GM12878 (cell line): ENCODE measurements around the gene ZNF462. TPM values are rescaled to one million over a fixed set of nuclear protein-coding genes. Genes with fewer than 3 reads are reported as not detected.

Source experiments
- ATAC-seq: fragments of 200-7000 bp; cut with Tn5 transposase; 3 replicates; pipeline ENCODE4 v1.9.1; 2020; ENCODE audit warnings: mild to moderate bottlenecking, moderate library complexity
- BruUV-seq: library from RNA; stranded (reverse); fragments of 400-500 nt; replicated peaks from 2 replicates; lab custom pipeline; 2021; lab: Mats Ljungman, UMichigan
- CTCF ChIA-PET: fragments of 300-600 bp; sonication (Branson Sonifier 250); formaldehyde crosslinking; extraction: SDS; loops from one replicate; lab custom pipeline; 2021; ENCODE audit warnings: inconsistent platforms; lab: Yijun Ruan, JAX
- POLR2A ChIA-PET: fragments of 350-600 bp; formaldehyde crosslinking; extraction: SDS; loops from one replicate; lab custom pipeline; 2021; ENCODE audit warnings: inconsistent platforms; lab: Charles Lee
- RAD21 ChIA-PET: fragments of 300-600 bp; sonication (Branson Sonifier 250); formaldehyde crosslinking; loops from one replicate; lab custom pipeline; 2023; ENCODE audit warnings: antibody characterized with exemption; ENCODE audit not compliant: unreplicated experiment; lab: Charles Lee
- SMC1A ChIA-PET: fragments of 300-600 bp; sonication (Branson Sonifier 250); formaldehyde crosslinking; loops from one replicate; lab custom pipeline; 2023; ENCODE audit not compliant: unreplicated experiment, uncharacterized antibody; lab: Charles Lee
- DNase-seq: peaks from one replicate; pipeline ENCODE4 v3.0.0-alpha.2; 2011; ENCODE audit warnings: low read depth, low spot score
- FAIRE-seq: peaks from 3 replicates; lab custom pipeline; 2011; peaks lifted over from hg19 to GRCh38; lab: Jason Lieb, UNC
- H2AFZ ChIP-seq: 2 replicates; pipeline ENCODE4 v1.6.0; 2011; ENCODE audit warnings: low read depth, low read length, control low read depth; ENCODE audit not compliant: control insufficient read depth
- H3K27ac ChIP-seq: 2 replicates; pipeline ENCODE4 v1.5.1; 2011; ENCODE audit warnings: control low read depth; ENCODE audit not compliant: control insufficient read depth, insufficient read depth
- H3K27me3 ChIP-seq, 2 experiments: replicated peaks in 1 of 2; 2 replicates each; pipeline versions ENCODE4 v1.6.0 to v1.6.1; 2011; ENCODE audit warnings: low read length in 1 of 2; ENCODE audit not compliant: control insufficient read depth in 2 of 2, insufficient read depth in 2 of 2
- H3K36me3 ChIP-seq, 2 experiments: 2 replicates each; pipeline ENCODE4 v1.5.1; 2011; ENCODE audit warnings: low read length in 1 of 2; ENCODE audit not compliant: control insufficient read depth in 2 of 2, insufficient read depth in 2 of 2
- H3K4me1 ChIP-seq: 2 replicates; pipeline ENCODE4 v1.6.1; 2011; ENCODE audit warnings: mild to moderate bottlenecking, low read length, moderate library complexity, mixed read lengths; ENCODE audit not compliant: control insufficient read depth, insufficient read depth
- H3K4me2 ChIP-seq: 2 replicates; pipeline ENCODE4 v1.6.0; 2011; ENCODE audit warnings: control low read depth; ENCODE audit not compliant: control insufficient read depth, insufficient read depth
- H3K4me3 ChIP-seq: fragments of 200-600 bp; sonication (generic); 2 replicates; pipeline ENCODE4 v1.5.1; 2016
- H3K79me2 ChIP-seq: 2 replicates; pipeline ENCODE4 v1.6.0; 2011; ENCODE audit warnings: low read length; ENCODE audit not compliant: control insufficient read depth, insufficient read depth
- H3K9ac ChIP-seq: 2 replicates; pipeline ENCODE4 v1.8.0; 2011; ENCODE audit warnings: low read length, control low read depth, mixed read lengths; ENCODE audit not compliant: control insufficient read depth, insufficient read depth
- H3K9me3 ChIP-seq: replicated peaks from 3 replicates; pipeline ENCODE4 v1.5.1; 2011; ENCODE audit warnings: mild to moderate bottlenecking, low read length; ENCODE audit not compliant: control insufficient read depth, insufficient read depth
- H4K20me1 ChIP-seq: 2 replicates; pipeline ENCODE4 v1.6.0; 2011; ENCODE audit not compliant: control insufficient read depth, insufficient read depth
- ASH2L ChIP-seq: fragments of 300-600, 200-600 bp; sonication (generic); IDR thresholded peaks from 2 replicates; pipeline ENCODE4 v1.6.1; 2017; ENCODE audit warnings: low read depth, mild to moderate bottlenecking, borderline replicate concordance
- BCL11A ChIP-seq: IDR thresholded peaks from 2 replicates; pipeline ENCODE4 v1.6.1; 2011; ENCODE audit warnings: low read depth, low read length
- CBFB ChIP-seq: IDR thresholded peaks from 2 replicates; pipeline ENCODE4 v1.6.1; 2016; ENCODE audit warnings: antibody characterized with exemption, low read depth
- CTCF ChIP-seq, 3 experiments: IDR thresholded peaks in 2 of 3; conservative IDR thresholded peaks in 1 of 3; 2 replicates each; pipeline ENCODE4 v1.5.1; 2011; ENCODE audit warnings: low read depth in 3 of 3, low read length in 3 of 3, mild to moderate bottlenecking in 3 of 3, control low read depth in 2 of 3, moderate library complexity in 2 of 3, inconsistent platforms in 1 of 3, mixed read lengths in 1 of 3; ENCODE audit not compliant: control insufficient read depth in 2 of 3, insufficient read depth in 1 of 3; ENCODE audit errors: extremely low read depth in 1 of 3
- E4F1 ChIP-seq: fragments of 450-650 bp; IDR thresholded peaks from 2 replicates; pipeline ENCODE4 v1.6.1; 2018; ENCODE audit warnings: borderline replicate concordance, mild to moderate bottlenecking; ENCODE audit not compliant: partially characterized antibody
- ETV6 ChIP-seq, 2 experiments: fragments of 450-650 bp in 1 of 2; IDR thresholded peaks in 1 of 2; conservative IDR thresholded peaks in 1 of 2; 2 replicates each; pipeline ENCODE4 v1.6.1; 2014; ENCODE audit warnings: antibody characterized with exemption in 1 of 2, borderline replicate concordance in 1 of 2, low read depth in 1 of 2, mild to moderate bottlenecking in 1 of 2, moderate library complexity in 1 of 2
- GATAD2B ChIP-seq: fragments of 450-650 bp; conservative IDR thresholded peaks from 2 replicates; pipeline ENCODE4 v1.6.1; 2017; ENCODE audit warnings: low read depth, mild to moderate bottlenecking, moderate library complexity
- IRF5 ChIP-seq: fragments of 450-650 bp; IDR thresholded peaks from 2 replicates; pipeline ENCODE4 v1.6.1; 2017; ENCODE audit warnings: borderline replicate concordance
- MEF2A ChIP-seq: IDR thresholded peaks from 2 replicates; pipeline ENCODE4 v1.6.1; 2011; ENCODE audit warnings: low read depth, mild to moderate bottlenecking, low read length, moderate library complexity; ENCODE audit not compliant: insufficient read depth
- NBN ChIP-seq: fragments of 450-650 bp; IDR thresholded peaks from 2 replicates; pipeline ENCODE4 v1.6.1; 2016
- NR2C1 ChIP-seq: fragments of 450-650 bp; IDR thresholded peaks from 2 replicates; pipeline ENCODE4 v1.6.1; 2017; ENCODE audit warnings: antibody characterized with exemption, mild to moderate bottlenecking, moderate library complexity
- POLR2AphosphoS2 ChIP-seq: IDR thresholded peaks from 2 replicates; pipeline ENCODE4 v1.6.1; 2011; ENCODE audit warnings: low read depth, mild to moderate bottlenecking, low read length, improper control_type of control experiment, moderate library complexity
- RELB ChIP-seq: fragments of 450-650 bp; IDR thresholded peaks from 2 replicates; pipeline ENCODE4 v1.6.1; 2017; ENCODE audit warnings: low read depth, mild to moderate bottlenecking, moderate library complexity
- SREBF1 ChIP-seq: IDR thresholded peaks from 2 replicates; pipeline ENCODE4 v1.6.1; 2012; ENCODE audit warnings: mild to moderate bottlenecking, low read length
- TAF1 ChIP-seq: IDR thresholded peaks from 2 replicates; pipeline ENCODE4 v1.6.1; 2011; ENCODE audit warnings: mild to moderate bottlenecking, low read depth, low read length, borderline replicate concordance
- TCF3 ChIP-seq: IDR thresholded peaks from 2 replicates; pipeline ENCODE4 v1.6.1; 2012; ENCODE audit warnings: low read depth, mild to moderate bottlenecking, low read length, borderline replicate concordance; ENCODE audit not compliant: insufficient read depth
- ZNF274 ChIP-seq: IDR thresholded peaks from one replicate; pipeline ENCODE4 v1.8.0; 2011; ENCODE audit not compliant: insufficient read length, insufficient read depth
- WGBS: methylation state at CpG from one replicate; pipeline ENCODE4 v1.1.6; 2016; ENCODE audit warnings: low lambda C conversion rate; ENCODE audit not compliant: insufficient replicate concordance, insufficient coverage; ENCODE audit errors: missing lambda C conversion rate; 5-methylcytosine and 5-hydroxymethylcytosine counted together
- in situ Hi-C: fragments of 300-500 bp; cut with MboI; formaldehyde crosslinking; loops from 9 replicates; pipeline ENCODE4 v1.14.3; 2018; ENCODE audit warnings: mixed read lengths
- intact Hi-C: fragments of 100-400 bp; cut with micrococcal nuclease; formaldehyde crosslinking; loops from one replicate; pipeline ENCODE4 v1.14.2; 2022; ENCODE audit not compliant: unreplicated experiment
- polyA plus RNA-seq, 11 experiments: library from polyadenylated mRNA; depleted of rRNA in 4 of 11; unstranded in 6 of 11; stranded (reverse) in 5 of 11; fragments of >200 nt; fragmentation: Nextera tagmentation in 4 of 11; fragmentation: Illumina TruSeq in 1 of 11; extraction: Ambion mirVana in 4 of 11; extraction: Trizol in 1 of 11; gene quantifications; 1 replicate in 1 of 11; 2 replicates in 10 of 11; pipeline versions ENCODE4 v1.2.1 to v1.2.3, GENCODE V29; 2011 to 2016; ENCODE audit warnings: inconsistent platforms in 2 of 11, missing spikeins in 2 of 11, low read depth in 1 of 11
- total RNA-seq, 4 experiments: library from RNA; depleted of rRNA in 3 of 4; stranded (reverse); fragments of >200 nt in 3 of 4; fragmentation: Illumina TruSeq in 1 of 4; extraction: Trizol in 1 of 4; gene quantifications; 2 replicates each; pipeline versions ENCODE4 v1.2.1 to v1.2.3, GENCODE V29; 2013 to 2021

Gene ZNF462
- total and polyA plus RNA-seq, 10 of the 15 experiments (the other 5 are each of a cell fraction or from before 2014, with no cell fraction given), result 0.27 to 13.7 (median 0.55) TPM

GRCh38 chr9:106846857-106847256, 16.1 kb upstream of the ZNF462 start:
- no peak overlapping the region for H3K4me2 ChIP-seq
- ChIA-PET POLR2A (no interaction called here), CTCF (no interaction called here), SMC1A (no interaction called here), RAD21 (no interaction called here)
- DNase-seq (no peak), FAIRE-seq (no peak), ATAC-seq (no peak)
- H3K9me3 ChIP-seq, result no peaks in the 10 kb centered on the region
- no peak overlapping the region for H3K4me3 ChIP-seq
- no peak overlapping the region for H3K27ac ChIP-seq
- no peaks in the 10 kb centered on the region for H3K36me3 ChIP-seq
- H3K4me1 ChIP-seq, result no peaks in the 10 kb centered on the region
- H3K79me2 ChIP-seq, result no peaks in the 10 kb centered on the region
- intact Hi-C loops, result no loop called here
- peaks cover 0 to 2% of the 10 kb centered on the region in 2 experiments; a peak in 1 of 4 replicates for H3K27me3 ChIP-seq
- 13% methylated on average over 2 of the region's 2 CpGs for WGBS
- BruUV-seq, result no TSS peak
- no peak overlapping the region for H3K9ac ChIP-seq
- TF ChIP-seq POLR2AphosphoS2, result no peak
- no peak for TF ChIP-seq NR2C1
- no peak for TF ChIP-seq NBN
- TF ChIP-seq ASH2L, result no peak
- TF ChIP-seq CBFB, result no peak
- no peak for TF ChIP-seq ETV6 (conservative IDR thresholded peaks at IDR 0.05 in 1 of 2, IDR thresholded peaks at IDR 0.05 in 1 of 2; ENCODE audit: borderline replicate concordance in 1 of 2, low read depth in 1 of 2)
- TF ChIP-seq TAF1, result no peak
- TF ChIP-seq TCF3, result no peak
- no peak for TF ChIP-seq RELB
- TF ChIP-seq BCL11A, result no peak
- no peak for TF ChIP-seq IRF5
- TF ChIP-seq GATAD2B, result no peak
- TF ChIP-seq SREBF1, result no peak
- TF ChIP-seq MEF2A, result no peak
- TF ChIP-seq E4F1, result no peak
- no peak for TF ChIP-seq CTCF (IDR thresholded peaks at IDR 0.05 in 2 of 3, conservative IDR thresholded peaks at IDR 0.05 in 1 of 3; ENCODE audit: control insufficient read depth in 2 of 3, extremely low read depth in 1 of 3, insufficient read depth in 1 of 3, low read depth in 3 of 3, low read length in 3 of 3)
- TF ChIP-seq ZNF274, result no peak
- H2AFZ ChIP-seq, result no peak overlapping the region
- no peaks in the 10 kb centered on the region for H4K20me1 ChIP-seq
- in situ Hi-C loops, result no loop called here
